HG03175 (cell line): ENCODE results near the gene CCDC13.

Source experiments
- ATAC-seq: cut with Tn5 transposase; IDR thresholded peaks from one replicate; pipeline ENCODE4 v1.9.1; 2021; ENCODE audit warnings: mild to moderate bottlenecking, moderate library complexity; ENCODE audit not compliant: unreplicated experiment

The CCDC13 gene

GRCh38 chr3:42755681-42756578 lies 17.1 kb downstream of the CCDC13 start:
- ATAC-seq: no peak

GRCh38 chr3:42753757-42754156 lies 19.3 kb downstream of the CCDC13 start:
- no peak for ATAC-seq

DNA sequence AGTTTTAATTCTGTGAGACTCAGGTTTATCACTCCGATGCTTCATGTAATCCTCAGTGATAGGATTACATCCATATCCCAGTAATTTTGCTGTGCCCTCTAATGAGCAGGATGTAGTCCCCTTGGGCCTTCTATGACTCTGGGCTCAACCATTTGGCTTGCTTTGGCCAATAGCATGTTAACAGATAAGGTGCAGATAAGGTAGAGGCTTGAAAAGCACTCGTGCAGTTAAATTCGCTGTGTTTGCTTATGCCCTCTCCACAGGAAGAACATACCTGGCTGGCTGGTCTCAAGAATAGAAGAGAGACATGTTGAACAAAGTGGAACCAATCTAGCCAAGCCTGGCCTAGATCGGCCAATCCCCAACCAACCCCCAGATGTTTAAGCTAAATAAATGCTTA lies 20.1 kb downstream of the CCDC13 start:
- no peak for ATAC-seq

DNA sequence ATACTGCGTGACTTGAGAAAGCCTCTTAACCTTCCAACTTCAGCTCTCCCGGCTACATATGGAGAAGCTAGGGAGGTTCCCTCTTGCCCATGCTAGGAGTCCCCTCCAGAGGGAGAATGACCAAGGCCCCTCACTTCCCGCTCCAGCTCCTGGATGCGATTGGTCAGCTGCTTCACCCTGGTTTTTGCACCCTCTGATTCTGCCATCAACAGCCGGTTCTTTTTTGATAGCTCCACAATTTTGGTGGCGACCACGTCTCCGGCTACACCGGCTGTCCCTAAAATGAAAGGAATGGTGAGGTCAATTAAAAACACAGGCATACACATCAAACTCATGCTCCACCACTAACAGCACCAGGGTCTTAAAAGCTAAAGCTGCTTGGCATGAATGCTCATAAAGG lies 20.6 kb downstream of the CCDC13 start:
- no peak for ATAC-seq

- no peak for ATAC-seq
These were observed 21.4 kb downstream of the CCDC13 start for GRCh38 chr3:42751609-42752008.

DNA sequence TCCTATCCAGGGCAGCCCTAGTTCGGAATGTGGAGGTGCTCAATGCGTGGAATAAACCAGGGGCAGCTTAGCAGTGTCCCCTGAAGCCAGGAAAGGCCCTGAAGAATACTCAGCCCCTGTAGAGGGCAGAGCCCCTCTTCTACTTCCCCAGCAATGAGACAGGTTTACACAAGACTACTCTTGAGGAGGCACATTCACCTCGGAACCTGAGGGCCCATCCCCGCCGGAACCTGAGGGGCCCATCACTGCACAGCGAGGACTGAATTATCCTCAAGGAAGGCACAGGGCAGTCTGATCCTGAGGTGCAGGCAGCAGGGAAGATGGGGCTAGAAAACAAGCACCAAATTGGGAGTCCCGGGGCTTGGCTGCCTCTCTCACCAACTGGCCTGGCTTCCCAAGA lies 22.2 kb downstream of the CCDC13 start:
- no peak for ATAC-seq

- no peak for ATAC-seq
These were observed 23.3 kb downstream of the CCDC13 start for GRCh38 chr3:42749753-42750231.

GRCh38 chr3:42749025-42749752 lies 23.9 kb downstream of the CCDC13 start:
- ATAC-seq: no peak

DNA sequence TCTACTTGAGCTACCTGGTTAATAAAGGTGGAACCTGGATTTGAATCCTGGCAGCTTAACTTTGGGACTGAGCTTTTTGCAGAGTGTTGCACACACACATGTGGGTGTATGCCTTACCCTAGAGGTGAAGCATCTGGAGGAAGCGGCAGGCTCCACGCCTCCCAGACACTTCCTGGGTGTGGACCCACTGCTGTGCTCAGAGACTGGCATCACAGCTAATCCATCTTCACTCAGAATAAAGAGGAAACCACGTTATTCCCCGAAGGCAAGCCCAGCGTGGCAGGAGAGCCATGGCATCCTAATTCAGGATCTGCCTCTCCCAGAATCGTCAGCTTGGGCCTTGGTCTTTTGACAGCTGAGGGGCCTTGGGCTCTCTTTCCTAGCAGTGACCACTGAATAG lies 25.5 kb downstream of the CCDC13 start:
- ATAC-seq: no peak

GRCh38 chr3:42746455-42747450 lies 26.3 kb downstream of the CCDC13 start:
- ATAC-seq: no peak

DNA sequence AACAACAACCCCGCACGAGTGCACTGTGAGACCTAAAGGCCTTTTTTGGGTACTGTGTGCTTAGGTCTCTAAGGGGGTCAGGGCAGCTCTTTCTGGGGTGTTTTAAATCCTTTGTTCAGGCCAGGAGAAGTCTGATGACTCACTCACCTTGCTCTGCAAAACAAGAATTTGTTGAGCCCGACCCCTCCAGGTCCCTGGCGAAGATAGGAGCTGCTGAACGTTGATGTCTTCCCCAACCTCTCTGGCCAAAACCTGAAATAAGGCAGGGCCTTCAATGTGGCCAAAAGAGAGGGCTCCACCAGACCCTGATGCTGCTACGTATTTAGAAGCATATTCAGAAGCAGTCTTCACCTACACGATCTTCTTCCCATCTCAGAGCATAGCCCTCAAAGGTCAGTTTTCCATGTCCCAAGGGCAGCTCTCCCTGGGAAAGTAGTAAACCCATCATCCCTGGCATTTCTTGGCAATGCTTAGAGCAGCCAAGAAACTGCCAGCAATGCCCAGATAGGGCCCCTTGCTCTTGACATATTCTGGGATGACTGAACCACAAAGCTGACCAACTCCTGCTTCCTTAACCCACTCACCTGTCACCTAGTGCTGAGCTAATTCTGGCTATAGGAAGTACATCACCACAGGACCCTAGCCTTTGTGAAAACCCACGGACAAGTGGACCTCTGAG lies 27.1 kb downstream of the CCDC13 start:
- no peak for ATAC-seq

DNA sequence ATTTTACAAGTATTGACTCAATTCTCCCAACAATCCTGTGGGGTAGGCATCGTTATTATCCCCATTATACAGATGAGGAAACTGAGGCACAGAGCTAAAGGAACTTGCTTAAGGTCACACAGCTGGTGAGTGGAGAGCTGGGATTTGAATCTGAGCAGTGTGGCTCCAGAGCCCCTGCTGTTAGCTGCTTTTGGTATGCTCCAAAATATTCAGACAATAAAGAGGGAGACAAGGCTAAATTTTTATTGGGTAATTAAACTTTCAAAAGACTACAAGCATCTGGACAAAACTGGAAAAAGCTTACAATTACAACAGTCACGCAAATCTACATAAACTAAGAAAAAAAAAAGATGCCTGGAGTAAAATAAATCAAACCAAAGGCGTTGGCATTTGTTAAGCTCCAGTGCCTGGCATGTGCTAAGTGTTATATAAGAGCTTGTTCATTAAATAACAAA lies 27.7 kb downstream of the CCDC13 start:
- ATAC-seq: no peak

DNA sequence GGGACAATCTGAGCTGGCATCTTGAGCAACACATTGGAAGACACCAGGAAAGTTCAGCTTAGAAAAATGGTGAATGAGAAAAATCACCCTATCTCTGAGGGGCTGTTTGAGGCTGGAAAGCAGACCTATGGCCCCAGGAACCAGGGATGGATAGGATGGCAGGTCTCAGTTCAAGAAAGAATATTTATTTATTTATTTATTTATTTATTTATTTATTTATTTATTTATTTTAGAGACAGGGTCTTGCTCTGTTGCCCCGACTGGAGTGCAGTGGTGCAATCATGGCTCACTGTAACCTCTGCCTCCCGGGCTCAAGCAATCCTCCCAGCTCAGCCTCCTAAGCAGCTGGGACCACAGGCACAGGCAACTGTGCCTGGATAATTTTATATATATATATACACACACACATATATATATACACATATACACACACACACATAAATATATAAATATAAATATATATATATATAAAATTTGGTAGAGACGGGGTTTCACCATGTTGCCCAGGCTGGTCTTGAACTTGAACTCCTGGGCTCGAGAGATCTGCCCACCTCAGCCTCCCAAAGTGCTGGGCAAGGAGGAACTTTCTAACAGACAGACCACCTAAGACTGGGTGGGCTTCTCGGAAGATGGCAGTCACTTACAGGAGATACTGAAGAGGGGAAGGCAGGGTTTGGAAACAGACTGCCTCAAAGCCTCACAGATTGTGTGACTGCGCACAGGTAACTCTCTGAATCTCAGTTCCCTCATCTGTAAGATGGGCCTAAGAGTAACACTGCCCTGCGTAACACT lies 29.7 kb downstream of the CCDC13 start:
- no peak for ATAC-seq

DNA sequence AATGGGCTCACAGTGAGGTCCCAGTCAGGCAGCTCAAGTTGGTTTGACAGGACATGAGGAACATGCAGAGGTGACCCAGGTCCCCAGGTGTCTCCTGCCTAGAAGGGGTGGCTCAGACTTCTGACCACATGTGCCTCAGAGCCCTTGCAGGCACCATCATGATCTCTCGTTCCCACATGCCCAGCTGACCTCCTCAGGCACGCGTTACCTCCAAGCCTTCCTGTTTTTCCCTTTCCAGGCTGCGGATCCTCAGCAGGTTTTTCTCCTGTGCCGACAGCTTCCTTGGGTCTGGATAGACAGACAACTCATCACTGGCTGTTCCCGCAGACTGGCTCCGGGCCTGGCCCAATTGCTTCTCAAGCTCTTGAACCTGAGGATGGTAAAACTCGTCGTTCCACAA lies 30.4 kb downstream of the CCDC13 start:
- no peak for ATAC-seq

DNA sequence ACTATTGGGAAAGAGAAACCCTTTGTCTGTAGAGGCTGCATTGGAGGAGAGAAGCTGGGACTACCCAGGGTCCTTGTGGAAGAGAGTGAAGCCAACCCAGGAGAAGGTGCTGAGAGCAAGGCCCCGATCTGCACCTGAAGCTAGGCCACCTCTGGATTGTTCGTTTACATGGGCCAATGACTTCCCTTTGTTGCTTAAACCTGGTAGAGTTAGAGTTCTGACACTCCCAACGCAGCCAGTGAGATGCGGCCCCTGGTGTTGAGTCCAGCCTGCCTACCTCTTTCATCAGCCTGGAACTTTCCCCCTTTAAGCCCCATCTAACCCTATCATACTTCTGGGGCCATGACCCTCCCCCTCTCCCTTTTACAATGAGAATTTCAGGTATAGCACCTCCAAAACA lies 30.8 kb downstream of the CCDC13 start:
- ATAC-seq: no peak

GRCh38 chr3:42741796-42742195 lies 31.3 kb downstream of the CCDC13 start:
- ATAC-seq: no peak

- no peak for ATAC-seq
These were observed 33.5 kb downstream of the CCDC13 start for GRCh38 chr3:42739401-42740158.

GRCh38 chr3:42736531-42736930 lies 36.5 kb downstream of the CCDC13 start:
- ATAC-seq: no peak

GRCh38 chr3:42736081-42736480 lies 37.0 kb downstream of the CCDC13 start:
- ATAC-seq: no peak
